NCI-H82 treated with DMSO at 0.1 percent for 48 hours (cell line): ENCODE data around the gene MGAT3.

ENCODE experiments used
- DNase-seq: peaks from one replicate; lab custom pipeline; 2025; ENCODE audit not compliant: unreplicated experiment; lab: John Stamatoyannopoulos, UW

MGAT3 gene

GRCh38 chr22:39449708-39450107, 7.1 kb upstream of the MGAT3 start:
- no peak for DNase-seq

- DNase-seq, result no peak
Measured at GRCh38 chr22:39450258-39450955, 6.4 kb upstream of the MGAT3 start.

GRCh38 chr22:39452740-39453040, 4.1 kb upstream of the MGAT3 start:
- DNase-seq, result no peak

- peak; percentile 6 for DNase-seq
Measured at GRCh38 chr22:39453765-39454378, 2.9 kb upstream of the MGAT3 start.

- DNase-seq, result no peak
Measured at GRCh38 chr22:39454385-39454871, 2.4 kb upstream of the MGAT3 start.

- DNase-seq, result no peak
Measured at GRCh38 chr22:39457198-39457555, 365 bp downstream of the MGAT3 start.

DNA sequence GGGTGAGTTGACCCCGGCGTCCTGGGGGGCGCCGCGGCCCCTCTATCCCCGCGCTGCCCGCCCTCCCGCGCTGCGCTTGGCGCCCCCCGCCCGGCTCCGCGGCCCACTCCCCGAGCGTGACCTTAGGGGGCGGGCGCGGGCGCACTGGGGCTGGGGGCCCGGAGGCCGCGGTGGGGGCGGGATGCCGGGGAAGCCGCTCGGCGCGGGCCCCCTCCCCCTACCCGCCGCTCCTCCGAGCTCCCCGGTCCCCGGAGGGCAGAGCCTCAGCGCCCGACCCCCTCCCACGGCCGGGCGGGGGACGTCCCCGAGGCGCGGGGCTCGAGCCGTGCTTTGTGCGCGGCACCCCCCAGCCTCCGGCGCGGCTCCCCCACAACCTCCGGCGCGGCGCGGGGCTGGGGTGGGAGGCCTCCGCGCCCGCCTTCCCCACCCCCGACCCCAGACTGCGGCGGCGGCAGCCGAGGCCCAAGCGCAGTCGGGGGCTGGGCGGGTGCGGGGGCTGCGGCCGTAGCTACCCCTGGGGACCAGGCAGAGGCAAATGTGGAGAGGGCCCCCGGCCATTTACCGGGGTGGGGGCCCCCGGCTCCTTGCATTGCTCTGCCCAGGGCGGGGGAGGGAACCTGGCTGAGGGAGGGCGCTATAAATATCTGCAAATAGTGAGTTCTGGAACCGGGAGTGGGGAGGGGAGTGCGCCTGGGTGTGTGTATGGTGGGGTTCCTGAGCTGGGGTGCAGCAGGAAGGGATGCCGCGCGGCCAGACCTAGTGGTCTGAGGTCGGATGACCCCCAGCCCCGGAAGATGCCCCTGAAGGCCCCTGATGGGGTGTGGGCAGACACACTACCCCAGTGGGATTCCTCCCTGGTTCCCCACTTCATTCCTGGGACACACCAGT, 988 bp downstream of the MGAT3 start:
- no peak for DNase-seq

DNA sequence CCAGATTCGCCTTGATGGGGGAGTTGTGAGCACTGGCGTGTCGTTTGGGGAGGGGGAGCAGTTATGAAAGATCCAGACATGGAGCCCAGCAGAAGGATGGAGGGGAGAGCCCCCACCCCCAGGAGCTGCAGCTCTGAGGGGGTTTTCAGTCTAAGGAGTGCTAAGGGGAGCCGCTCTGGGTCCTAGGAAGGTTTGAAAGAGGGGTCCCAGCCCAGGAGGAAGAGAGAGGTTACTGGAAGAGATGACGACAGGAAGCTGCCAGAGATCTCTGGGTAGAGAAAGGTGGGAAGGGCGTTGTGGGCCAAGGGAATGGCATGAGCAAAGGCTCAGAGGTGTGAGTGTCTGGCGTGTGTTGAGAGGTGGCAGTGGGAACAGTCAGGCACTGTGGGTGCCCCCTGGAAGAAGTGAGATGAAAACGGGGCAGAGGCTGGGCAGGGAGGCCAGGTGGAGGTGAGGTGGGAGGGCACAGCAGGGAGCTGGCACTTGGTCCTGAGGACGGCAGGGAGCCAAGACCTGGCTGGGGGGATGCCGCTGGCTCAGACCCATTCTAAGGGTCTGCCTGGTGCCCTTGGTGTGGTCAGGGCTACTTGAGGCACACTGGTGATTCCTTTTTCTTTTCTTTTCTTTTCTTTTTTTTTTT, 1.8 kb downstream of the MGAT3 start:
- DNase-seq, result no peak

DNA sequence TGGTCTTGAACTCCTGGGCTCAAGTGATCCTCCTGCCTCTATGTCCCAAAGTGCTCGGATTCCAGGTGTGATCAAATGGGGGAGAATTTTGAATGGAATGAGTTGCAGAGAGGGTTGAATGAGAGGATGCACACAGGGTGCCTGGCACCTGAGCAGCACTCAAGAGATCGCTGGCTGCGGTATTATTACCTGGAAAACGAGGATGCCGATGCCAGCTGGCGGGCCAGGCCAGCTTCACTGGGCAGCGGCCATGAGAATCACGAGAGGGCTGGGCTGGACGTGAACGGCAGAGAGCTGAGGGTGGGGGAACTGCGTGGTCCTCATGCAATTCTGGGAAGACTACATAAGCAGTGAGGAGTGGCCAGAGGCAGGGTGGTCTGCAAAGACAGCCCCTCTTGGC, 2.9 kb downstream of the MGAT3 start:
- no peak for DNase-seq

DNA sequence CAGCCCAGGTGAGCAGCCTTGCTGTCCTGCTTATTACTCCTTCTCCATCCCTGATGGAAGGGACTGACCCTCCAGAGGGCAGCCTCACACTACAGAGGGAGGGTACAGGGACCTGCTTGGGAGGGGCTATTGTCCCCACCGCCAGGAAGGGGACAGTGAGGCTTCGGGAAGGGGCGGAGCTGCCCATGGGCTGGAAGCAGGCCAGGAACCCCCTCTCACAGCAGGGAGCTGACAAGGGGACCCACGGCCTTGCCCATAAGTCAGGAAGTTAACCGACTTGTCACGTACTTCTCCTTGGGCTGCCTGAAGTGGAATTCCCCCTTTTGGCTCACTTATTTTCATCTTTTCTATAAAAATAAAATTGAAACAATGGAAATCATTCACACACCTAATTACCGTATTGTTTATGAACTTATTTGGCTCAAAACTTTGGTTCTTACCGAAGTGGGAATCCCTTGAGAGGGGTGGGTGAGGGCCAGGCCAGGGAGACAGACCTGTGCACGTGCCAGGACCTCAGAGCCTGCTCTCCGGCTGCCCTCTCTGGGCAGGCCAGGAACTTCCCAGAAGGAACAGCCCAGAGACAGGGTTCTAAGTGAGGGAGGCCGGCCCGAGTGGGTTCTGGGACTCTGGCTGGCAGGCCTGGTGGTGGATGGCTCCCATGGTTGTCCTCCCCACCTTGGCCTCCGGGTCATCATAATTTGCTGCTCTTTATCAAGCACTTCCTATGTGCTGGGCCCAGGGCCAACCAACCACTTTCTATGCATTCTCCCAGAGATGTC, 5.8 kb downstream of the MGAT3 start:
- DNase-seq, result no peak

GRCh38 chr22:39463277-39463676, 6.5 kb downstream of the MGAT3 start:
- no peak for DNase-seq

GRCh38 chr22:39463931-39464390, 7.1 kb downstream of the MGAT3 start:
- no peak for DNase-seq

- no peak for DNase-seq
Measured at GRCh38 chr22:39466228-39467006, 9.6 kb downstream of the MGAT3 start.

GRCh38 chr22:39467390-39467895, 10.6 kb downstream of the MGAT3 start:
- DNase-seq, result no peak

- no peak for DNase-seq
Measured at GRCh38 chr22:39468487-39469325, 11.9 kb downstream of the MGAT3 start.

- DNase-seq, result no peak
Measured at GRCh38 chr22:39469326-39469680, 12.5 kb downstream of the MGAT3 start.

DNA sequence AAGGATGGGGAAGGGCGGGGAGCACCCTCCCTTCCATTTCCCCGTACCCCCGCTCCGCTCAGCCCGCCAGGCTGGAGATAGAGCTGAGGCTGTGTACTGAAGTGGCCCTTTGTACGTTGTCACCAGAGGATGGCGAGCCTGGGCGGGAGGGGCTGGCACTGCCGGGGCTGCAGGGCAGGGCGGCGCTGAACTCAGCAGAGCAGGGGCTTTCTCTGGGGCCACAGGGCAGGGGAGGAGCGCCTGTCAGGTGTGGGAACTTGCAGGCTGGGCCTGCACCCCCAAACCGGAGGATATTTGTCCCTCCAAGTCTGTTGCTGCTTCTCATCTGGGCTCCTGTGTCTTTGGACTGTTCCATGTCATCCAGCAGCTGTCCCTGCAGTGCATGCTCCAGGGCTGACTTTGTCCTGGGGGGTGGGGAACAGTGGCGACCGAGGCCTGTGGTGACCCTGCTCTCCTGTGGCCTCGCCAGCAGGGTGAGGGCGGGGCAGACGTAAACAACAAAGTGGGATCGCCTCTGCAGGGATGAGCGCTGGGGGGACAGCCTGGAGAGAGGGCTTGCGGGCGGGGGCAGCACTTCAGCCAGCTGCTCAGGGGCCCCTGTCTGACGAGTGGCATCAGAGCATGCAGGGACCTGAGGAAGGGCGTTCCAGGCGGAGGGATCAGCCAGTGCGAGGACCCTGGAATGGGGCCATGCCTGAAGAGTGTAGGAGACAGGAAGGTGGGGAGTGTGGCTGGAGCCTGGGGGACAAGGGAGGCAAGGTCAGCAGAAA, 13.1 kb downstream of the MGAT3 start:
- DNase-seq, result peak; percentile 38
